Endothelial cell of umbilical vein (primary cell): Measurements from ENCODE around the gene SLA2. TPM values are rescaled to one million over a fixed set of nuclear protein-coding genes. Genes with fewer than 3 reads are reported as not detected.

Experiments
- BruUV-seq: library from RNA; stranded (reverse); fragments of 400-500 nt; replicated peaks from 2 replicates; lab custom pipeline; 2021; lab: Mats Ljungman, UMichigan
- CTCF ChIA-PET: fragments of 300-600, 350-600 bp; sonication (Branson Sonifier 250); formaldehyde crosslinking; loops from one replicate; lab custom pipeline; 2021; ENCODE audit warnings: antibody characterized with exemption, inconsistent platforms; lab: Charles Lee
- POLR2A ChIA-PET: fragments of 300-600, 350-600 bp; sonication (Branson Sonifier 250); formaldehyde crosslinking; loops from one replicate; lab custom pipeline; 2021; ENCODE audit warnings: antibody characterized with exemption, inconsistent platforms; lab: Charles Lee
- DNase-seq: peaks from one replicate; pipeline ENCODE4 v3.0.0-alpha.2; 2011; ENCODE audit warnings: low read depth, low spot score
- FAIRE-seq: peaks from 2 replicates; lab custom pipeline; 2011; peaks lifted over from hg19 to GRCh38; lab: Jason Lieb, UNC
- H2AFZ ChIP-seq: 2 replicates; pipeline ENCODE4 v1.6.0; 2012; ENCODE audit warnings: low read depth, low read length, control low read depth, inconsistent platforms
- H3K27ac ChIP-seq: 2 replicates; pipeline ENCODE4 v1.5.1; 2011; ENCODE audit warnings: low read depth, mild to moderate bottlenecking, control low read depth, low read length, moderate library complexity; ENCODE audit not compliant: insufficient read depth
- H3K27me3 ChIP-seq, 2 experiments: 2 replicates each; pipeline versions ENCODE4 v1.6.0 to v1.6.1; 2011; ENCODE audit warnings: low read length in 2 of 2, mixed read lengths in 1 of 2; ENCODE audit not compliant: control insufficient read depth in 2 of 2, insufficient read depth in 2 of 2
- H3K36me3 ChIP-seq, 2 experiments: 2 replicates in 1 of 2; 3 replicates in 1 of 2; pipeline ENCODE4 v1.5.1; 2011; ENCODE audit warnings: low read length in 2 of 2, mild to moderate bottlenecking in 1 of 2, moderate library complexity in 1 of 2; ENCODE audit not compliant: control insufficient read depth in 2 of 2, insufficient read depth in 2 of 2; ENCODE audit errors: extremely low read depth in 1 of 2
- H3K4me1 ChIP-seq: 3 replicates; pipeline ENCODE4 v1.5.1; 2011; ENCODE audit warnings: mild to moderate bottlenecking, low read length; ENCODE audit not compliant: control insufficient read depth, insufficient read depth; ENCODE audit errors: extremely low read depth
- H3K4me2 ChIP-seq: 2 replicates; pipeline ENCODE4 v1.6.1; 2011; ENCODE audit warnings: low read length, control low read depth, mixed read lengths; ENCODE audit not compliant: insufficient read depth
- H3K4me3 ChIP-seq, 3 experiments: fragments of 200-600 bp in 1 of 3; sonication (generic), shearing (Covaris generic) in 1 of 3; replicated peaks in 1 of 3; 2 replicates each; pipeline ENCODE4 v1.5.1; 2011 to 2016; ENCODE audit warnings: control low read depth in 3 of 3, low read length in 3 of 3, mild to moderate bottlenecking in 2 of 3, inconsistent platforms in 1 of 3, low read depth in 1 of 3, moderate library complexity in 1 of 3; ENCODE audit not compliant: insufficient read depth in 1 of 3
- H3K79me2 ChIP-seq: 2 replicates; pipeline ENCODE4 v1.6.0; 2012; ENCODE audit warnings: low read length, inconsistent platforms; ENCODE audit not compliant: control insufficient read depth, insufficient read depth
- H3K9ac ChIP-seq: replicated peaks from 2 replicates; pipeline ENCODE3; 2011; ENCODE audit warnings: low read length, control low read depth; ENCODE audit not compliant: insufficient read depth; ENCODE audit errors: extremely low read depth
- H3K9me1 ChIP-seq: replicated peaks from 3 replicates; pipeline ENCODE4 v1.6.0; 2011; ENCODE audit warnings: mild to moderate bottlenecking, low read length; ENCODE audit not compliant: control insufficient read depth, insufficient read depth; ENCODE audit errors: extremely low read depth
- H3K9me3 ChIP-seq: replicated peaks from 2 replicates; pipeline ENCODE4 v1.5.1; 2012; ENCODE audit warnings: low read length, inconsistent platforms; ENCODE audit not compliant: control insufficient read depth, insufficient read depth
- H4K20me1 ChIP-seq: replicated peaks from 2 replicates; pipeline ENCODE3; 2011; ENCODE audit warnings: mild to moderate bottlenecking, low read length; ENCODE audit not compliant: control insufficient read depth, insufficient read depth; ENCODE audit errors: extremely low read depth
- EZH2 ChIP-seq: IDR thresholded peaks from 2 replicates; pipeline ENCODE4 v1.6.1; 2012; ENCODE audit warnings: borderline replicate concordance, low read depth, mild to moderate bottlenecking, moderate library complexity, low read length, inconsistent platforms; ENCODE audit not compliant: severe bottlenecking
- FOS ChIP-seq: IDR thresholded peaks from 2 replicates; pipeline ENCODE4 v1.6.1; 2011; ENCODE audit warnings: mild to moderate bottlenecking, low read length, moderate library complexity, borderline replicate concordance; ENCODE audit not compliant: insufficient read depth
- GATA2 ChIP-seq: IDR thresholded peaks from 2 replicates; pipeline ENCODE4 v1.7.0; 2011; ENCODE audit warnings: low read depth, mild to moderate bottlenecking, moderate library complexity, mixed read lengths, low read length; ENCODE audit not compliant: insufficient read length, insufficient read depth
- JUN ChIP-seq: IDR thresholded peaks from 2 replicates; pipeline ENCODE4 v1.6.1; 2011; ENCODE audit warnings: borderline replicate concordance, low read depth; ENCODE audit not compliant: insufficient read length, insufficient read depth
- MYC ChIP-seq: IDR thresholded peaks from one replicate; pipeline ENCODE4 v1.6.1; 2011; ENCODE audit warnings: mild to moderate bottlenecking, low read depth, low read length
- POLR2A ChIP-seq: IDR thresholded peaks from 2 replicates; pipeline ENCODE4 v1.6.1; 2012; ENCODE audit warnings: low read depth, mild to moderate bottlenecking, control low read depth, low read length
- POLR2AphosphoS5 ChIP-seq: IDR thresholded peaks from 2 replicates; pipeline ENCODE4 v1.6.1; 2012; ENCODE audit warnings: low read depth, mild to moderate bottlenecking, control low read depth, low read length, moderate library complexity; ENCODE audit not compliant: insufficient read depth
- dilution Hi-C: fragments of 300-500 bp; cut with MboI; formaldehyde crosslinking; loops from one replicate; pipeline ENCODE4 v1.15.0; 2019; ENCODE audit warnings: low sequenced_read_pairs; ENCODE audit not compliant: extremely low pct_ligation_motif_present
- intact Hi-C: fragments of 100-400 bp; cut with micrococcal nuclease; formaldehyde crosslinking; loops from one replicate; pipeline ENCODE4 v1.10.0; 2022
- polyA plus RNA-seq, 4 experiments: library from polyadenylated mRNA; depleted of rRNA in 3 of 4; stranded (reverse) in 3 of 4; unstranded in 1 of 4; fragments of >200 nt; gene quantifications; 2 replicates each; pipeline versions ENCODE4 v1.2.1 to v1.2.3, GENCODE V29; 2011 to 2012; ENCODE audit warnings: missing spikeins in 1 of 4
- total RNA-seq: library from RNA; stranded (reverse); gene quantifications from 2 replicates; pipeline ENCODE4 v1.2.3, GENCODE V29; 2021
- TF ChIP-seq, protein P1 (sequence below), 2 donors: IDR thresholded peaks; 1 replicate in 1 of 2; 2 replicates in 1 of 2; pipeline ENCODE4 v1.5.1; 2011; ENCODE audit warnings: low read length in 2 of 2, mild to moderate bottlenecking in 2 of 2, moderate library complexity in 2 of 2, control low read depth in 1 of 2, inconsistent platforms in 1 of 2, low read depth in 1 of 2; ENCODE audit not compliant: insufficient read depth in 1 of 2; ENCODE audit errors: extremely low read depth in 1 of 2
- TF ChIP-seq, protein P2 (sequence below): IDR thresholded peaks from 2 replicates; pipeline ENCODE4 v1.6.1; 2011; ENCODE audit not compliant: insufficient read depth, insufficient read length

The SLA2 gene
- total and polyA plus RNA-seq, 2 donors (not counting 3 experiments of a cell fraction or from before 2014, with no cell fraction given), result not detected

DNA sequence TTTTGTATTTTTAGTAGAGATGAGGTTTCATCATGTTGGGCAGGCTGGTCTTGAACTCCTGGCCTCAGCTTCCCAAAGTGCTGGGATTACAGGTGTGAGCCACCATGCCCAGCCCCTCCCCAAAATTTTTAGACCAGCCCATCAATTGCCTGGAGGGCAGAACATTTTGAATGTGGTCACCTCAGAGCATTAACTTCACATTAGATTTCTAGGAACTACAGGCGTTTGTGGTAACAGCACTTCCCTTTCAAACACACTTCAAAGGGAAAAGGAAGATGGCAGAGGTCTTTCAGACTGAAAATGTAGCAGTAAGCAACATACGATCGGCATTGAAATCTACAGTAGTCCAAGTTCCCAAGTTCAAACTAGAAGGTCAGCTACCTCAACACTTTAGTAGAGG lies 12.3 kb upstream of the SLA2 start:
- Histone ChIP-seq H3K4me1 (no peaks in the 10 kb centered on the region), H4K20me1 (no peaks in the 10 kb centered on the region), H3K79me2 (no peaks in the 10 kb centered on the region), H3K9me3 (no peaks in the 10 kb centered on the region), H3K27me3 (no peaks in the 10 kb centered on the region), H3K4me2 (no peak overlapping the region), H3K9me1 (no peaks in the 10 kb centered on the region), H3K4me3 (no peak overlapping the region), H2AFZ (no peak overlapping the region), H3K9ac (no peak overlapping the region), H3K27ac (no peak overlapping the region), H3K36me3 (peaks cover 0 to 5% of the 10 kb centered on the region in 2 experiments)
- no TSS peak for BruUV-seq
- POLR2A ChIA-PET, result no interaction called here
- DNase-seq, result no peak
- no peak for TF ChIP-seq JUN
- no peak for TF ChIP-seq GATA2
- TF ChIP-seq EZH2, result no peak
- no peak for TF ChIP-seq MYC
- dilution Hi-C loops (no loop called here), intact Hi-C loops (no loop called here)
- FAIRE-seq, result no peak
- CTCF ChIA-PET, result interaction anchor here (1.0 kb wide), 1 partner anchor 134 kb away, joined by 3 read pairs; no protein-coding TSS in a partner anchor

DNA sequence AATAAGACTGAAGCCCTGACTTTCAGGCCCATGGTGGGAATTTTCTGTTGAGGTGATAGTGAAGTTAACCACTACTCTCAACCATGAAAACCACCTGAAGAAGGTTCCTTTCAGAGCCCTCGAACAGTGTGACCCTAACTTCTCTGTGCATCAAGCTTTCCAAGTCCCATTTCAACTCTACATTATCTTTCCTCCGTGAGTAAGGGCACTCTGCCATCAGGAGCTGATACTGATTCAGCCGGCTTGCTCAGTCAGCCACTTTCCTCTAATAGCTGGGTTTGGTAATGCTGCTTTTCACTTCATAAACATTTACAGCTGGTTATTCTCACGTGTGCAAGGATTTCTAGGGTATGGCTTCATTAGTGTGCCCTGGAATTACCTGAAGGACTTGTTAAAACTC lies 10.7 kb upstream of the SLA2 start:
- H3K36me3 ChIP-seq, result peaks cover 0 to 5% of the 10 kb centered on the region in 2 experiments
- POLR2A ChIA-PET, result no interaction called here

More for the DNA sequence above, 10.7 kb upstream of the SLA2 start:
- H2AFZ ChIP-seq, result no peak overlapping the region
- CTCF ChIA-PET, result interaction anchor here (0.9 kb wide), 1 partner anchor 10 kb away, joined by 4 read pairs; no protein-coding TSS in a partner anchor
- H3K27me3 ChIP-seq, result no peaks in the 10 kb centered on the region
- no TSS peak for BruUV-seq
- H3K9ac ChIP-seq, result no peak overlapping the region
- dilution Hi-C loops (no loop called here), intact Hi-C loops (no loop called here)
- H3K9me1 ChIP-seq, result no peaks in the 10 kb centered on the region
- no peaks in the 10 kb centered on the region for H3K9me3 ChIP-seq
- no peak for DNase-seq
- no peaks in the 10 kb centered on the region for H4K20me1 ChIP-seq
- no peak overlapping the region for H3K4me2 ChIP-seq
- no peak for FAIRE-seq
- no peak overlapping the region for H3K4me3 ChIP-seq
- no peak for TF ChIP-seq POLR2A
- no peak for TF ChIP-seq MYC
- TF ChIP-seq, protein P1, sequence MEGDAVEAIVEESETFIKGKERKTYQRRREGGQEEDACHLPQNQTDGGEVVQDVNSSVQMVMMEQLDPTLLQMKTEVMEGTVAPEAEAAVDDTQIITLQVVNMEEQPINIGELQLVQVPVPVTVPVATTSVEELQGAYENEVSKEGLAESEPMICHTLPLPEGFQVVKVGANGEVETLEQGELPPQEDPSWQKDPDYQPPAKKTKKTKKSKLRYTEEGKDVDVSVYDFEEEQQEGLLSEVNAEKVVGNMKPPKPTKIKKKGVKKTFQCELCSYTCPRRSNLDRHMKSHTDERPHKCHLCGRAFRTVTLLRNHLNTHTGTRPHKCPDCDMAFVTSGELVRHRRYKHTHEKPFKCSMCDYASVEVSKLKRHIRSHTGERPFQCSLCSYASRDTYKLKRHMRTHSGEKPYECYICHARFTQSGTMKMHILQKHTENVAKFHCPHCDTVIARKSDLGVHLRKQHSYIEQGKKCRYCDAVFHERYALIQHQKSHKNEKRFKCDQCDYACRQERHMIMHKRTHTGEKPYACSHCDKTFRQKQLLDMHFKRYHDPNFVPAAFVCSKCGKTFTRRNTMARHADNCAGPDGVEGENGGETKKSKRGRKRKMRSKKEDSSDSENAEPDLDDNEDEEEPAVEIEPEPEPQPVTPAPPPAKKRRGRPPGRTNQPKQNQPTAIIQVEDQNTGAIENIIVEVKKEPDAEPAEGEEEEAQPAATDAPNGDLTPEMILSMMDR (IDR thresholded peaks at IDR 0.05; ENCODE audit: extremely low read depth in 1 of 2, insufficient read depth in 1 of 2, low read depth in 1 of 2, low read length in 2 of 2), result no peak
- TF ChIP-seq, protein P2, sequence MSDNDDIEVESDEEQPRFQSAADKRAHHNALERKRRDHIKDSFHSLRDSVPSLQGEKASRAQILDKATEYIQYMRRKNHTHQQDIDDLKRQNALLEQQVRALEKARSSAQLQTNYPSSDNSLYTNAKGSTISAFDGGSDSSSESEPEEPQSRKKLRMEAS, result no peak
- TF ChIP-seq POLR2AphosphoS5, result no peak
- no peak for TF ChIP-seq FOS
- TF ChIP-seq JUN, result no peak
- TF ChIP-seq GATA2, result no peak
- no peak for TF ChIP-seq EZH2
- H3K4me1 ChIP-seq, result no peaks in the 10 kb centered on the region
- H3K79me2 ChIP-seq, result no peaks in the 10 kb centered on the region
- H3K27ac ChIP-seq, result no peak overlapping the region
